Measurements from ENCODE around the gene ACAP1. TPM values are rescaled to one million over a fixed set of nuclear protein-coding genes. Genes with fewer than 3 reads are reported as not detected.

The ACAP1 gene
- total RNA-seq, 1 donor from 2014 or later = 0.81 TPM

- TF ChIP-seq CTCF (conservative IDR thresholded peaks at IDR 0.05; ENCODE audit: low read depth, low read length) = no peak
- no peak overlapping the region for H3K4me3 ChIP-seq (ENCODE audit: low read depth, low read length)
- no peak for DNase-seq (ENCODE audit: low read depth)
These were observed 53.9 kb downstream of the ACAP1 start for GRCh38 chr17:7389924-7390910.

GRCh38 chr17:7391307-7391706 is 55.0 kb downstream of the ACAP1 start:
- no peak for DNase-seq (ENCODE audit: low read depth)
- no peak for TF ChIP-seq CTCF (conservative IDR thresholded peaks at IDR 0.05; ENCODE audit: low read depth, low read length)
- no peak overlapping the region for H3K4me3 ChIP-seq (ENCODE audit: low read depth, low read length)

- peak overlapping the region; percentile 96 for H3K4me3 ChIP-seq (ENCODE audit: low read depth, low read length)
- DNase-seq (ENCODE audit: low read depth) = no peak
- no peak for TF ChIP-seq CTCF (conservative IDR thresholded peaks at IDR 0.05; ENCODE audit: low read depth, low read length)
These were observed 56.6 kb downstream of the ACAP1 start for GRCh38 chr17:7392696-7393612.

- peak overlapping the region; percentile 96 for H3K4me3 ChIP-seq (ENCODE audit: low read depth, low read length)
- no peak for TF ChIP-seq CTCF (conservative IDR thresholded peaks at IDR 0.05; ENCODE audit: low read depth, low read length)
- DNase-seq (ENCODE audit: low read depth) = no peak
These were observed 57.5 kb downstream of the ACAP1 start for GRCh38 chr17:7393613-7394451.

DNA sequence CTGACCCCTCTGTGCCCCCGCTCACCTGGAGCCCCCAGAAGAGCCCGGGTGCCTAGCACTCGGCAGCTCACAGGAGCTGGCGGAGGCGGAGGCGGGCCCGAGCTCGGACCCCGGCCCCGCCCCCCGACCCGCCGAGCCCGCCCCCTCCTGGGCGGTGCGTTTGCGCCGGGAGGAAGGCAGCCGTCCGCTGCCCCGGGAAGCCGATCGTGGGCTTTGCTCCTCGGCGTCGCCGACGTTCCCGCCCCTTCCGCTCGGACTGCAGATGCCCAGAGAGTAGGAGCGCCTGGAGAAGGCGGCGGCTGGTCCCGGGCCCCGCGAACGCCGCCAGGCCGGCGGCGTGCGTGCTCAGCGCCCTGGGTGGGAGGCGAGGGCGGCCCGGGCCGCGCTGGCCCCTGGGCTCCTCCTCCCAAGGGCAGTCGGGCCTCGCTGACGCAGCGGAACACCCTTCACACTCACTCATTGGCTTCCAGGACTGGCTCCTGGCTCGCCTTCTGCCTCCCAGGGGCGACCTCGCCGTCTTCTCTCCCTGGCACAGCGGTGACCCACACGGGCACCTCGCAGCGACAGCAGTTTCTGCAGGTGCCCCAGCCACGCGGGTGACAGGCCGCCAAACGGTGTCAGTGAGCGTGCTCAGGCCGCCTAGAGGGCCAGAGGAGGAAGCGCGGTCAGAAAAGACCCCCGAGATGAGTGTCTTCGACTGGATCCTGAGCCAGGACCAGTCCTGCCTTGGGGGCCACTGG is 58.3 kb downstream of the ACAP1 start, which contains the start of gene PLSCR3:
Gene PLSCR3 (minus strand): TSS at position 74 of the 740 bp plus-strand sequence. CDS start 415 bp downstream, outside the sequence.
- no peak for DNase-seq (ENCODE audit: low read depth)

More for the DNA sequence above, 58.3 kb downstream of the ACAP1 start, which contains the start of gene PLSCR3:
- peak; percentile 35 for TF ChIP-seq CTCF (conservative IDR thresholded peaks at IDR 0.05; ENCODE audit: low read depth, low read length)
- H3K4me3 ChIP-seq (ENCODE audit: low read depth, low read length) = peak within 1 kb of the TSS; percentile 96

Measured in epithelial cell of proximal tubule (primary cell).